Measurements from ENCODE around the gene PHACTR3.

Gene PHACTR3

DNA sequence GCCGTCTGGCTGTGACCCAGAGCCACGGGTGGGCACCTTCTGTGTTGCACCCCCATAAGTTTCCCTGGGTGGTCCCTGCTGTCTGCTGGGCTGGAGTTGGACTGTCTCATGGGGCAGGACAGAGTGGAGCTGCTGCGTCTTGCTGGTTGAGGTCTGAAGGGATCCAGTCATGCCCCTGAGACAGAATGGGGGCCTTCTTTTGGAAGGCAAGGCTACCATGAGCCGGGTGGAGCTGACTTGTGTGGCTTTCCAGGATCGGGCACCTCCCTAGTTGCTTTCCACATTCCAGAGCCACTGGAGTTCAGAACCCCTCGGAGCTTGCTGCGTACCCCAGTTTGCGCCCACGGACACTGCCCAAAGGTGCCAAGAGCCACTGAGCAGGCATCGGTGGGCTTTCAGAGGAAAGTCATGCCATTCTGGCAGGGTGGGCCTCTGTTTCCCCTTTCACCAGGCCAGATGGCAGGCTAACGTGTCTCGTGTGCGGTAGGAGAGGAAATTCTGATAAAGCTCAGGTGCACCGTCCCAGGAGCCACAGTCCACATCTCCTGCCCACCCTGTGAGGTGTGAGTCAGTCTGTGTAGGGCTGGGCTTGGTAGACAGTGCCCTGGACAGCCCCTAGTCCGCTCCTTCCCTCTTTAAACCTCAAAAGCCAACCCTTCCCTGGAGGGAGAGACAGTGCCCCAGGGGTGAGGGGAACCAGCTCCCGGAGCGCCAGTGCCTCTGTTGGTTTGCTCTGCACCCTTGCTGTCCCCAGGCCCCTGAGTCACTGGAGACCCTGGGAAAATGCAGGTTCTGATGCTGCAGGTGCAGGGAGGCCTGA lies 203.8 kb downstream of the PHACTR3 start:
- DNase-seq, result no peak

DNA sequence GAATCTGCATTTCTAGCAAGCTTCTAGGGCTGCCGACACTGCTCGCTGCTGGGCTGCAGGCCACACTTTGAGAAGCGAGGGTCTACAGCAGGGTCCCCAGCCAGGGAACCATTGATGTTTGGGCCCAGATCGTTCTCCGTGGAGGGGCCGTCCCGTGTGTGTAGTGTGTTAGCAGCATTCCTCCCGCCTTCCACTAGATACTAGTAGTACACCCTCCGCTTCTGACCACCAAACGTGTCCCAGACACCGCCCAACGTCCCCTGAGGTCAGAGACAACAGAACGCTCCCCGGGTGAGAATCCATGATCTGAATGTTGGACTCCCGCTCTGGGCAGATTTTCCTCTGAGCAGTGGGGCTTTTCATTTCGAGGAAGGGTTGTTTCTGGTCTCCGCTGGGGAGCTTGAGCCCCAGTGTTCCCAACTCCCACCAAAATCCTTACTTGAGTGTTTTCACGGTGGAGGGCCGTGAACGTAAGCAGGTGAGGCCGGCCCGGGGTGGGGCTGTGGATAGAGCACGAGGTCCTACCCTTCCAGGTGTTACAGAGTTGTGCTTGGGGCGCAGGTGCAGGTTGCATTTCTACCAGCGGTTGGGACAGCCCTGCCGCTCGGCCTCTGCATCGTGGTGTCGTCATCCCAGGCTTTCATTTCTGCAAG lies 204.5 kb downstream of the PHACTR3 start:
- no peak for DNase-seq

DNA sequence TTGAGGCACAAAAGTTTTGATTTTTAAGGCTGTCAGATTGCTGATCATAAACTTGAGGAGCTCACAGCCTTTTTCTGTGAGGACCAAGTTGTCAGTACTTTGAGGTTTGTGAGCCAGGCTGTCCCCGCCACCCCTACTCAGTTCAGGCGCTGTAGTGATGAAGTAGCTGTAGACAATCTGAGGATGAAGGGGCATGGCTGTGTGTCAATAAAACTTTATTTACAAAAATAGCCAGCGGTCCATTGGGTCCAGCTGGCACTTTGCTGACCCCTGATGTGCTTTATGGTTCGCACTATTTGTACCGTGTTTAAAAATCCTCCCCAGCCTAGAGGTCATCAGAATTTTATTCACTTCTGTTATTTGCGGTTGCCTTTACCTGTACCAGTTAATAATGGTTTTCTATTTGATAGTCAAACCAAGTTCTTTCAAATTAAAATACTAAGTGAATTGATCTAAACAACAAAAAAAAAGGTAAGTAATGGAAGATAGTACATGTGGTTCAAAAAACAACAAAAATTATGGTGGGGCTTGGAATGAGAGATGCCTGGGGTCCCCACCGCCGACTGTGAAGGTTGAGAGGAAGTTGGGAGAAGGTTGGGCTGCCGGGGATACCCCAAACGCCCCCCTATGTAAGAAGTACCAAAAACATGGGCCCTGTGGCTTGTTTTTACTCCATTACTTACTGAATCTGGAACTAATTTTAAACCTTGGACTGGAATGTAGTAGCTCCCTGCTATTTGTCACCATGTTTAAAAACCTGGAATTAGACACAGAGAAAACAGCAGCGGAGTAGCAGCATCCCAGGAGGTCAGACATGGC lies 205.5 kb downstream of the PHACTR3 start:
- no peak for DNase-seq

DNA sequence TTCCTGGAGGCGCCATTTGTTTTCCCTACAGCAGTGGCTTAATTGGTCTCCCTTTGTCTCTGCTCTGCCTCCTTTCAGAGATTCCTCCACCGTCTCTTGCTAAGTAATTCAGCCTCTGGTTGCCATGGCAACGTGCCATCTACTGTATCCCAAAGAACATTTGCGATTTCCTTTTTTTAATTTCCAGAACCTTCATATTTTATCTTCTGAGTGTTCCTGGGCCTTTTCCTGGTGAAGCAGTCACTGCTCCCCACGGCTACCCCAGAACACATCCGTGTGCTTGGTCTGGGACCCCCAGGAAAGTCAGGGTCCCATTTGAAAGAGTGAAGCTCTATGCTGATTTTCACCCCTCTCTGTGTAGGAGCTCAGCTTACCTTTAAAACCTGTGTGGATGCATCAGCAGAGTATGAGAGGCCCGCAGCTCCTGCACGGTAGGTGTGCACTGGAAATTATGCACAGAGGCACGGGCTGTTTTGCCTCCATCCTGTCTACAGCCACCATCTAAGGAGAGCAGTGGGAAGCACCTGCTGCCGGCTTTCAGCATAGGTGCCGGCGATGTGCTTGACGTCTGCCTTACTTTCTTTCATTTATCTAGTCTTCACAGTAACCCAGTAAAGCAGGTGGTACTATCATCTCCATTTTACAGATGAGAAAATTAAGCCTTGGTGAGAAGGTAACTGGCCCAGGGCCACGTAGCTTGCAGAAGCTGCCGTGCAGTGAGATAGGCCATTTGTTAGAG lies 206.3 kb downstream of the PHACTR3 start:
- no peak for DNase-seq

DNA sequence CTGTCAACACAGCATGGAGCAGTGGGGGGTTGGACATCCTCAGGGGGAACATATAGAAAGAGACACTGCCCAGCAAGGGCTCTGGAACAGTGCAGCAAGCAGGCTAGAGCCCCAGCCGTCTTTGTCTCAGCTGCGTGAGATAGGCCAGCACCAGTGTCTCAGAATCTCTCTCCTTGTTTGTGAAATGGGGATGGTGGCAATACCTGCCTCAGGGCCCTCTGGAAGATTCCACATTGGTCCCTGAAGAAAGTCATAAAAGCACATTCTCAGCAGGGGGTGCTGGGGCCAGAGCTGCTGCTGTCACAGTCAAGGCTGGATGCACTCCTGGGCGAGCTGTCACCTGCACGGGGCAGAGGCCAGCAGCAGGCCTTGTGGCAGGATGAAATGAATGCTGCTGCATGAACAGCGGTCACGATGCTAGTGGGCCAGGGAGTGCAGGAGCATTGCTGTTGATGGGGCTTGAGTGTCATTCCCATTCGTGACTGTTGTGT lies 207.4 kb downstream of the PHACTR3 start:
- no peak for DNase-seq

DNA sequence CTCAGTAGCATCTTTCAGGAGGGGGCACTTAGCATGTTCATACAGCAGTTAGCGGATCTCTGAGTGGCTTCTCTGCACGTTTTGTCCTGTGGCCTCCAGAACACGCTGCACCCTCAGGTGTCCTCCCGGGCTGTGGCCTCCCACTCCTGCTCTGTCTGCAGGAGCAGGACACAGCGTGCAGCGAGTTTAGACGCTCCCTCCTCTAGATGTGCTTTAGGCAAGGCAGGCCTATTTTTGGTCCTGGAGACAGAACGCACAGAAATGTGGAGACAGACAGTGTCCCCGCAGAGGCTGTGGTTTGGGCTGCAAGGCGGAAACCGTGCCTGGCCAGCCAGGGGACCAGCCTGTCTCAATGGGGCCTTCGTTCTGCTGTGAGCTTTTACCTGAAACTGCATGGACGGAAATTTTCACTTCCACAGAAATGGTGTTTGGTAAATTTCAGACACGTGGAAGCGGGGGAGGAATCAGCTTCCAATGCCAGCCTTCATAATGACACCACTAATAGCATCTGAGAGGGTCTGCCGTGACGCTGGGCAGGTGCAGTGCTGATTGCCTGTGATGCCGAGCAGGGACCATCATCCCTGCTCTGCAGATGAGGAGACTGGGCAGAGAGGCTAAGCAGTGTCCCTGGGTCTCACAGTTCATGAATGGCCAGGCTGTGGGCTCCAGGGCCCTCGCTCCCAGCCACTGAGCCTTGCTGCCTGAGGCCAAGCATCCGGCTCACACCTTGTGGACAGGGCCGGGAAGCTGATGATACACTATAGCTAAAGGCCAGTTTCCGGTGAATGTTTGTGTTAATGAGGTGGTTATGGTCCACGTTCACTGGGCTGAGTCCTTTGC lies 208.2 kb downstream of the PHACTR3 start:
- no peak for DNase-seq

DNA sequence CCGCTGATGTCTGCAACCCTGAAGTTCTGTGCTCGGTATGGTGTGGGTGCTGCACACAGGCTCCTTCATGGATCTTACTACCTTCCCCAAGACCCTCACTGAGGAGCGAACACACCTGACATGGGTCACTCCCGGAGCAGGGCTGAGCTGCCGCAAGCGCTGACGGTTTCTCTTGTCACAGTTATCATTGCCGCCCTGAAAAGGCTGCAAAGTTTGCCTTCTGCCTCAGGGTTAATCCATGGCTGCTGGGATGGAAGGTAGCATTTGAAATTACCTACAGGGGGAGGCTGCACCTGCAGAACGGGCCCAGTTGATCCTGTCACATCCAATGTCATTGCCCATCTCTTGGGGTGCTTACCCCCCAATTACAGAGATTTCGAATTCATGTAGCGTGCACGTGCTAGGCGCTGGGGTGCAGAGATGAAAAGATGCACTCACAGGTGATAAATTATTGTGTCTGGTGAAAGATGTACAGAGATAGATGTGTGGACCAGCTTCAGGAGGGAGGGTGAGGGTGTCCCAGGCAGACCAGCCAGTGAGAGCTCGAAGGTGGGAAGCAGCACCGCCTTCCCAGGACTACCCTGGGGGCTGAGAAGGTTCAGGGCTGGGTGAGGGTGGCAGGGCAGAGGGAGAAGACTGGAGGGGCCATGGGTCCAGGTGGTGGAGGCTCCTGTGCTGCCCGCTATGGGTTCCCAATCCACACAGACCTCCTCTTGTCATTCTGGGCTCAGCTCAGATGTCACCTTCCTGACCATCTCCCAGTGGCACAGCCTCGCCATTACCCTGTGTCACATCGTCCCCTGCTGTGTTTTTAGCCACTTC lies 209.0 kb downstream of the PHACTR3 start:
- no peak for DNase-seq

DNA sequence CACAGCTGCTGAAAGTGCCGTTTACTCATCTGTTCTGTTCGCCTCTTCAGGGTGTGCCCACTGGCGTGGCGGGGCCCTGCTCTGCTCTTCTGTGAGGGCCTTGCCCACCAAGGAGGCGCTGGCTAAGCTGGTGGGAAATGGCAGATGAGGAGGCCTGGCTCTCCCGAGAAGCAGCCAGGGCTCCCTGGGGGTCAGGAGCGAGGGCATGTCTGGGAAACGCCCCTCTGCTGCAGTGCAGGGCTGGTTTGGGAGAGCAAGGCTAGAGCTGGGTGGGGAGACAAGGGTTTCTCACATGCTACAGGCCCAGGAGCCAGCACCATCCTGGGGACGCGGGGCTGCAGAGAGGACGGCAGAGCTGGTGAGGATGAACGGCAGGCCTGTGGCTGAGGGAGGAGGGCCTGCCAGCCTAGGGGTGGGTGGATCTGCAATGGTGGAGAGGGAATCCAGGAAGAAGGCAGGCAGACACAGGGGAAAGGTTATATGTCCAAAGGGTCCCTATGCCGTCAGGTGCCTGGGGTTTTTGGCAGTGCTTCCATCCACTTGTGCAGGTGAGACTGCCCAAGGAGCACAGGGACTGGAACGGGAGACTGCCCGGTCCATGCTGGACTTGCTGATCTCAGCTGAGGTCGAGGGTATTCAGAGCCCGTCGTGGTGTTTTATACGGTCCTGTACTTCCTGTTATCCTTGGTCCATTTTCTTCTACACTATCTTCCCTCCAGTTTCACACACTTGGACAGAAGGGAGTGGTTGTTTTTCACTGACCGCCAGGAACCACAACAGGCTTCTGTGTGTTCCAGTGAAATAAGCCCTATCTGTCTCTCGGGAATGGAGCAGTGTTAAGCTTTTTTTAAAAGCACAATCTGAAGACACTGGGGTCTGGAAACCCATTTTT lies 209.9 kb downstream of the PHACTR3 start:
- DNase-seq, result no peak

DNA sequence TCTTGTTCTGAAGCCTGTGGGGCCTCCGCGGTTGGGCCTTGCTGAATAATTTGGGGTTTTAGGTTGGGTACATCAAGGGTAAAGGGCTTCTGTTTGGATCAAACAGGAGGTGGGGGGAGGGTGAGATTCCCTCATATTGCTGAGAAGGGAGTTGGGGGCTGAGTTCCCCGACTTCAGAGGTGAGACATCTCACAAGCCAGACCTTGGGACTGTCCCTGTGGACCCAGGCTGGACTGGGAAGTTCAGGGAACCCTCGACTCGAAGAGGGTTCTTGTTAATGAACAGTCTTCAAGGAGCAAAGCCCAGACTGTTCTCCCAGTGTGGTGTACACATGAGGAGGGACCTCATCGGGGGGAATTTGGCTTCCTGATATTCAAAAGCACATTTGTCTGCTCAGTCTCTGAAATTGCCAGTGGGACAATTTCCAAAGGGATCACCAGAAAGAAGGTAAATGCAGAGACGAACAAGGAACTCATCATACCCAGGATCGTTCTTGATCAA lies 210.6 kb downstream of the PHACTR3 start:
- DNase-seq, result no peak

DNA sequence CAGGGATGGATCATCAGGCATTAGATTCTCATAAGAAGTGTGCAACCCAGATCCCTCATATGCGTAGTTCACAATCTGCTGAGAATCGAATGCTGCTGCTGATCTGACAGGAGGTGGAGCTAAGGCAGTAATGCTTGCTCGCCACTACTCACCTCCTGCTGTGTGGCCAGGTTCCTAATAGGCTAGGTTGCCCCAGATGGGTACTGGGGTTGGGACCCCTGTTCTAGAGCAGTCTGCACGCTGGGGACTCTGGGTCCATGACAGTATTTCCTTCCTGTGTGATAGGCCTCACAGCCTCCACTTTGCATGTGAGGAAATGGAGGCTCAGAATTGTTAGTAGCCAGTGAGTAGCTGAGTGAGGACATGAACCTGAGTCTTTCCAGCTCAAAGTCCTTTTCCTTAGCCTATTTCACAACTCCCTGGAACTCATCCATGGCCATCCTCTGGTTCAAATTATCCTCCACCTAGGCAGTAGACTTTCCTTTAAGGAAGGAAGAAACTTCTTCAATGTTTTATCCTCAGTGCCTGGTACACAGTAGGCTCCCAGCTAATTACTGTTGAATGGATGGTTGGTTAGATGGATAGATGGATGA lies 211.9 kb downstream of the PHACTR3 start:
- no peak for DNase-seq

DNA sequence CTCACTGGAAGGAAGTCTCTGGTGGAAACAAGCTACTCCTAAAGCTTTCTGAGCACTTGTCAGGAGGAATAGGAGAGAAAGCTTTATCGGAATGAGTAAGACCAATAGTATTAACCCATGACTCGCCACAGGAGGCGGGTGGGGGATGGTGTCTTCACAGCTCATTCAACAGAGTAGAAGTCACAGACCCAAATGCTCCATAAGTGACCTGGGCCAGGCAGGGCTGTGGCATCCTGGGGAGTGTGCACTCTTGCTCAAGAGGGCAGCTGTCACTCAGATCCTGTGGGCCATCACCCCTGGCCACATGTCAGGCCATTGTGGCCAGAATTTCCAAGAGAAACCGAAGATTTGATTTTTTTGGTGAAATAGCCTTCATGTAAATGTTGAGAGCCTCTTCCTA lies 213.1 kb downstream of the PHACTR3 start:
- no peak for DNase-seq

DNA sequence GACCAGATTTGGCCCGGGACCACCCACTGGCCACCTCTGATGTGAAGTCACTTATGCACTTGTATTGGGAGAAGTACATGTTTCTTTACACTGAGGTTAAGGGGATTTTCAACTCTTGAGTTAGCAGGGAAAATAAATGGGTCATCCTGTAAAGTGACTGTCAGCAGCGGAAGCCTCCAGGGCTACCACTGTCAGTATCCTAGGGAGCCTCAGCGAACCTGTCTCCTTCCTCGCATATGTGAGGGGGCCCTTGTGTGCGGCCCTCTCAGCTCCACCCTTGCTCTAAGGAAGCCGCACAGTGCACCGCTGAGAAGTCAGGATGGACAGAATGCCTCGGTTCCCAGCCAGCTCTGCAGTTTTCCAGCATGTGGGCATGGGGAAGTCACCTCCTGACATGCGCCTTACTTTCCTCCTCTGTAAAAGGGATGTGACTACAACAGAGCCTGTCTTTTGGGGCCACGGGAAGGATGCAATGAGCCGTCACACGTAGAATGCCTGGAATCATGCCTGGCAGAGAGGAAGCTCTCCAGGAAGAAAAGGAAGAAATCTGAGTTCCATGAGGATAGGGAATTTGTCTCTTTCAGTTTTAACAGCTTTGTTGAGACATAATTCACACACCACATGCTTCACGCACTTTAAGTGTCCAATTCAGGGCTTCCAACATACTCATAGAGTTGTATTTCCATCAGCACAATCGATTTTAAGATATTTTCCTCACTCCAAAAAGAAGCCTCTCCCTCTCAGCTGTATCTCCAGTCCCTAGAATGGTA lies 213.7 kb downstream of the PHACTR3 start:
- DNase-seq, result no peak

DNA sequence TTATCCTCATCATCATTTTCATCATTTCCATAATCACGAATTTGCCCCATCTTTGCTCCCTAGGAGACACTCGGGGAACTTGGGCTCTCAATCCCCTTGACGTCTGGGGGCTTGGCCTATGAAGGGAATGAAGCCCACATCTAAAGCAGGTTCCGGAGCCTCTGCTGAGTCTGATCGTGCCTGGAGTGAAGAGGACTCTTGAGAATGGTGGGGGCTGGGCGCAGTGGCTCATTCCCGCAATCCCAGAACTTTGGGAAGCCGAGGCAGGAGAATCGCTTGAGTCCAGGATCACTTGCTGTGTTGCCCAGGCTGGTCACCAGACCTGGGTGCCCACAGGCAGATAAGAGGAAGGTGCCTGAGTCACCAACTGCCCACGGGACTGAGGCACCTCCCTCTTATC lies 214.6 kb downstream of the PHACTR3 start:
- no peak for DNase-seq

DNA sequence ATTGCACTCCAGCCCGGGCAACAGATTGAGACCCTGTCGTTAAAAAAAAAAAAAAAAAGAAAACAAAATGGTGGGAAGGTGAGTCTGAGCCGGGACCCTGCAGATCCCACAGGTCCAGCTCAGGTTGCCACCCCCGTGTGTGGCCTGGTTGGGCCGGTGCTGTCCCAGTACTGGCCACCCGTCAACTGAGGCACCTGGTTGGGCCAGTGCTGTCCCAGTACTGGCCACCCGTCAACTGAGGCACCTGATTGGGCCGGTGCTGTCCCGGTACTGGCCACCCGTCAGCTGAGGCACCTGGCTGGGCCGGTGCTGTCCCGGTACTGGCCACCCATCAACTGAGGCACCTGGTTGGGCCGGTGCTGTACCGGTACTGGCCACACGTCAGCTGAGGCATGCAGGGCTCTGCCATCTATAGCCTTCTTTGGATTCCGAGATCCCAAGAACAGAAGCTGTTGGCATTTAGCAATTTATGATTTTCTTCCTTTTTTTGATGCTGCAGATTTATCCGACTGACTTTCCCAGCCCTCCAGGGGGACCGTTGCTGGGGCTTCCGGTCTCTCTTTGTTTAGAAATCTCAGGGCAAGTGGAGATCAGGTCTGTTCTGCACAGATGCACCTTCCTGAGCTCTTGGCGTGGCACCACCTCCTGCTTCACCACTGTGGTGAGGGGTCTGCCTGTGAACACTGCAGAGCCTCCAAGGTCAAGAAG lies 215.3 kb downstream of the PHACTR3 start:
- no peak for DNase-seq

DNA sequence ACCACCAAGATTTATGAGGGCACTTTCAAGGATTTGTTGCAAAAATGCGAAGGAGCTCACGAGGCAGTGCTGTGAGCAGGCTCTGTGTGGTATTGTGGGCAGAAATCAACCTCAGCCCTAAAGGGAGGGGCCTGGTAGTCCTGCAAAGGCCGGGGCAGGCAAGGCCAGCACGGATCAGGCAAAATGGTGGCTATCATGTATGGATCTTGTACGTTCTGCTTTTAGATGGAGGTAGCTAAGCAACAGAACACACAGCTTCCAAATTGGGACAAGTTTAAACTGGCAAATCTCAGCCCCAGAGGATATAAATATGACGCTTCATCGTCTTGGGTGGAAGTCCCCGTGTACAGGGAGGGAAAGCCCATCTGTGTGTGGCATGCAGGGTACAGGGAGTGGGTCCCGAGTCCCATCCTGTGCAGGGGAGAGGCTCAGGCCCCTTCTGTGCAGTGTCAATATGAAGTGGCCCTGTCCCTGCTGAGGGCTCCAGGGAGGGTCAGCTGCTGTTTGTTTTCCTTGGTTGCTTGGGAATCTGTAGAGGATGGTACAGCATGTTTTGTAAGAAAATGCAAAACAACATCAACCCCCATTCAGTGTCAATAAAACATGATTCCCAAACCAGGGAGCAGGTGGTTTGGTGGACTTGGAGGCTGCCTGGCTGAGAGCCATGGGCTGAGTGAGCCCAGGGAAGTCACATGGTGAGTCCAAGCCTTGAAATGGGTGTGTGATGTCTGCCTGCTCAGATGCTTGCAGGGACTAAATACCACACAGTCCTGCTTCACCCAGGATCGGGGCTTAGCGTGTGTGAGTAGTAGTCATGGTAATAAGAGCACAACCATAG lies 216.1 kb downstream of the PHACTR3 start:
- no peak for DNase-seq

DNA sequence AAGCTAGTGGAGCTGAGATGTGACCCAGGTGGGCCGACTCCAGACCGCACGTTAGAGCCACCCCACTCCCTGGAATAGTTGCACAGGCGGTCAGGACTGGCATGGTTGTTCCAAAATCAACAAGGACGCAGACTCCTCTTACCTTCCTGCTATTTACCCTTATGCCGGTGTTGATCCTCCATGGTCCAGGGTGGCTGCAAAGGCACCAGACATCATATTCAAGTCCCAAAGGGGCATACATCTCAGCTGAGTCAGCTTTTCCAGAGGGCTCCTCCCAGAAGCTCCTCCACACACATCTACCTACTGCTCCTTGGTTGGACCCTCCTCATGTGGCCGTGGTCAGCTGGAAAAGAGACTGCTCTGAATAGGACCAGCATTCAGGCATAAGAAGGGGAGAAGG lies 216.9 kb downstream of the PHACTR3 start:
- no peak for DNase-seq

DNA sequence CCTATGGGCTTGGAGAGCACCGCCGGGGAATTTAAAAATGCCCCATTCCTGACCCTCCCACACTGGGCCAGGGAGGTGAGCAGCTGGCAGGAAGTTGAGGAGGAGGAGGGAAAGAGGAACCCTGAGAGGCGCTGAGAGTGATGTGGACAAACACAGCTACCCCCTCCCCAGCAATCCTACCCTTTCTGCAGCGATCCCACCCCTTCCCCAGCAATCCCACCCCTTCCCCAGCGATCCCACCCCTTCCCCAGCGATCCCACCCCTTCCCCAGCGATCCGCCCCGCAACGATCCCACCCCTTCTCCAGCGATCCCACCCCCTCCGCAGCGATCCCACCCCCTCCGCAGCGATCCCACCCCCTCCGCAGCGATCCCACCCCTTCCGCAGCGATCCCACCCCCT lies 217.4 kb downstream of the PHACTR3 start:
- DNase-seq, result no peak

Measured in NK-92 treated with Interleukin-12 subunit alpha and Interleukin-12 subunit beta, amount 100 ng/mL, for 24 hours (cell line).